HUES6 (cell line): ENCODE results near the gene SEMA6C.

Experiments used
- H3K27ac ChIP-seq: 2 replicates; pipeline ENCODE4 v1.7.0; 2013; ENCODE audit warnings: low read depth, mild to moderate bottlenecking, low read length, inconsistent platforms
- H3K27me3 ChIP-seq: 2 replicates; pipeline ENCODE4 v1.6.1; 2013; ENCODE audit warnings: low read length; ENCODE audit not compliant: control insufficient read depth, insufficient read depth
- H3K36me3 ChIP-seq: 2 replicates; pipeline ENCODE4 v1.6.1; 2013; ENCODE audit warnings: low read length; ENCODE audit not compliant: control insufficient read depth, insufficient read depth
- H3K4me1 ChIP-seq: 2 replicates; pipeline ENCODE4 v1.6.1; 2013; ENCODE audit warnings: low read length; ENCODE audit not compliant: control insufficient read depth, insufficient read depth
- H3K4me3 ChIP-seq: 2 replicates; pipeline ENCODE4 v1.5.1; 2013; ENCODE audit warnings: low read depth, low read length
- H3K9ac ChIP-seq: one replicate; pipeline ENCODE4 v1.6.1; 2013; ENCODE audit warnings: mild to moderate bottlenecking, low read length
- H3K9me3 ChIP-seq: 2 replicates; pipeline ENCODE4 v1.6.1; 2013; ENCODE audit warnings: low read depth, low read length; ENCODE audit not compliant: control insufficient read depth, insufficient read depth

SEMA6C gene

GRCh38 chr1:151158751-151159251 is 12.4 kb upstream of the SEMA6C start:
- Histone ChIP-seq H3K4me3 (no peak overlapping the region), H3K4me1 (no peaks in the 10 kb centered on the region), H3K9me3 (no peaks in the 10 kb centered on the region), H3K27me3 (no peaks in the 10 kb centered on the region), H3K27ac (no peak overlapping the region), H3K9ac (no peak overlapping the region), H3K36me3 (peaks cover 32% of the 10 kb centered on the region)

GRCh38 chr1:151158326-151158725 is 11.9 kb upstream of the SEMA6C start:
- no peaks in the 10 kb centered on the region for H3K9me3 ChIP-seq
- no peak overlapping the region for H3K9ac ChIP-seq
- H3K36me3 ChIP-seq, result peaks cover 32% of the 10 kb centered on the region
- H3K4me3 ChIP-seq, result no peak overlapping the region
- H3K27ac ChIP-seq, result no peak overlapping the region
- no peaks in the 10 kb centered on the region for H3K4me1 ChIP-seq
- no peaks in the 10 kb centered on the region for H3K27me3 ChIP-seq

DNA sequence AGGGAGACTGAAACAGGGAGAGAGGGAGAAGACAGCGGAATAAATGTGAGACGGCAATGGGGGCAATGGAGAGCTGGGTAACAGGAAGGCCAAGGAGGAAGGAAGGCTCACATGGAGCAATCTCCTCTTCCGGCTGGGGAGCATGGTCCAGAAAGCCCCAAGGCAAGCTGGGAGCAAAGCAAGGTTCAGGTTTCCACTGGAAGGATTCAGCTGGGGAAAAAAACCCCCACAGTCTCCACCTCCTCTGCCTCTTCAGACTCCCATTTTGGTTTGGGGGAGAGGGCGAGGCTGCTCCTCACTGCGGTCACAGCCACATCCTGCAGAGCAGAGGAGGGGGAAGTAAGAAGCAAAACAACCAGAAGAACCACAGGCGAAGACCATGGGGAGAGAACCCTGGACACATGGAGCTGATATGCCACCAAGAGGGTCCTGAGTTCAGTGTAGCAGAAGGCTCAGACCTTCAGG is 10.7 kb upstream of the SEMA6C start:
- H3K9ac ChIP-seq, result no peak overlapping the region
- H3K27ac ChIP-seq, result no peak overlapping the region
- no peaks in the 10 kb centered on the region for H3K4me1 ChIP-seq

DNA sequence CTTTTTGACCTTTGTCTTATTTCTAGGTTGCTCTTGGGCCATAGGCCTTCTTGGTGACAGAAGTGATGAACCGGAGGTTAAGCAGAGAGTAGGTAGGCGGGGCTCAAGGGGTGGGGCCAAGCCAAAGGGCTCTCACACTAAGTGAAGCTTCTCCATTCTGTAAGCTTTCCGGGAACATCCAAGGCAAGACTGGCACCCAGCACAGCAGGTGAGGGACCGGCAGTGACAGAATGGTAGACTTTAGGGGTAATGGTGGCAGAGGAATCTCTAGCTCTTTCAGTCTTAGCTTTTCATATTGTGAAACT is 10.0 kb upstream of the SEMA6C start, which contains the start of gene TNFAIP8L2:
TNFAIP8L2 (plus strand) TSS at position 135 of the 305 bp plus-strand sequence. CDS start 2,049 bp downstream, outside the sequence.
- Histone ChIP-seq H3K4me3 (no peak within 1 kb of the TSS), H3K4me1 (no peaks in the 10 kb centered on the region), H3K9ac (no peak within 1 kb of the TSS), H3K36me3 (peaks cover 28% of the 10 kb centered on the region), H3K9me3 (no peaks in the 10 kb centered on the region), H3K27ac (no peak within 1 kb of the TSS), H3K27me3 (no peaks in the 10 kb centered on the region)

More for the DNA sequence above, 10.7 kb upstream of the SEMA6C start:
- Histone ChIP-seq H3K27me3 (no peaks in the 10 kb centered on the region), H3K9me3 (no peaks in the 10 kb centered on the region), H3K36me3 (peaks cover 32% of the 10 kb centered on the region), H3K4me3 (no peak overlapping the region)

DNA sequence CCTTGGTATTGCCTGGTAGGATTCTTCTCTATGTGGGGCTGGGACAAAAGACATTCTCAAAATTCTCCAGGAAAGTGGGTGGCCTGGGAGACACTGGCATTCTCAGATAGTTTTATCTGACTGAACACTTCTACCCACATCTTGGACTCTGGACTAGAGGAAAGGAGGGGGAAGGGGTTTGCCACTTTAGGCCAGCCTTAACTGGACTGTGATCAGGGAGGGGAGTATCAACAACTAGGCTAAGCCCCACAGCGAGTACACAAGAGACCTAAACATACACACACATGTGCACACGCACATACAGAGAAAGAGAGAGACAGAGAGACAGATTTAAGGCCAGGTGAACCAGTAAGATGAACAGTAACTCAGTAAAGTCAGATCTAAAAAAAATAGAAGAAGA is 1.2 kb upstream of the SEMA6C start:
- Histone ChIP-seq H3K9ac (no peak overlapping the region), H3K4me1 (peaks cover 37% of the 10 kb centered on the region), H3K9me3 (no peaks in the 10 kb centered on the region), H3K27me3 (peaks cover 25% of the 10 kb centered on the region), H3K27ac (no peak overlapping the region), H3K4me3 (no peak overlapping the region), H3K36me3 (no peaks in the 10 kb centered on the region)

DNA sequence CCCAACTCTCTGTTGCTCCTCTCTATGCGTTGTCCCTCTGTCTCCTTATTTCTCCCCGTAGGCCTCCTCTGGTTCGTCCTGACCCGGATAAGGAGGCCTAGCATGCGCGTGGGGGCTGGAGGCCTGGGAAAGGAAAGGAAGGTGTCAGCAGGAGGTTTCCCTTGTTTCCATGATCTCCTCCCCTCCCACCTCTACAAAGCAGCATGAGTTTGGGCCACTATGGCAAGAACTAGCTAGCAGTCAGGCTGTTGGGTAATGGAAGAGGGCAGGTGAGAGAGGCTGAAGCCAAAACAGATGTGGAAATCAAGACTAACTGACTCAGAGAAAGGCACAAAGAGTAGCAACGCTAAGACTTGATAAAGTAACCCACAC is 687 bp upstream of the SEMA6C start:
- Histone ChIP-seq H3K4me3 (peak overlapping the region; percentile 73), H3K9me3 (no peaks in the 10 kb centered on the region), H3K4me1 (peaks cover 38% of the 10 kb centered on the region), H3K27ac (no peak overlapping the region), H3K27me3 (peaks cover 25% of the 10 kb centered on the region), H3K36me3 (no peaks in the 10 kb centered on the region), H3K9ac (peak overlapping the region; percentile 29)

GRCh38 chr1:151146072-151146411 is 389 bp downstream of the SEMA6C start:
- peak overlapping the region; percentile 73 for H3K4me3 ChIP-seq
- no peak overlapping the region for H3K27ac ChIP-seq
- H3K36me3 ChIP-seq, result no peaks in the 10 kb centered on the region
- H3K27me3 ChIP-seq, result peaks cover 25% of the 10 kb centered on the region
- H3K4me1 ChIP-seq, result peaks cover 38% of the 10 kb centered on the region
- no peaks in the 10 kb centered on the region for H3K9me3 ChIP-seq
- H3K9ac ChIP-seq, result peak overlapping the region; percentile 73

- H3K9ac ChIP-seq, result peak overlapping the region; percentile 73
- H3K27ac ChIP-seq, result no peak overlapping the region
- peaks cover 25% of the 10 kb centered on the region for H3K27me3 ChIP-seq
- H3K9me3 ChIP-seq, result no peaks in the 10 kb centered on the region
- H3K4me3 ChIP-seq, result peak overlapping the region; percentile 73
- no peaks in the 10 kb centered on the region for H3K36me3 ChIP-seq
- peaks cover 38% of the 10 kb centered on the region for H3K4me1 ChIP-seq
Measured at GRCh38 chr1:151145304-151146071, 943 bp downstream of the SEMA6C start.

DNA sequence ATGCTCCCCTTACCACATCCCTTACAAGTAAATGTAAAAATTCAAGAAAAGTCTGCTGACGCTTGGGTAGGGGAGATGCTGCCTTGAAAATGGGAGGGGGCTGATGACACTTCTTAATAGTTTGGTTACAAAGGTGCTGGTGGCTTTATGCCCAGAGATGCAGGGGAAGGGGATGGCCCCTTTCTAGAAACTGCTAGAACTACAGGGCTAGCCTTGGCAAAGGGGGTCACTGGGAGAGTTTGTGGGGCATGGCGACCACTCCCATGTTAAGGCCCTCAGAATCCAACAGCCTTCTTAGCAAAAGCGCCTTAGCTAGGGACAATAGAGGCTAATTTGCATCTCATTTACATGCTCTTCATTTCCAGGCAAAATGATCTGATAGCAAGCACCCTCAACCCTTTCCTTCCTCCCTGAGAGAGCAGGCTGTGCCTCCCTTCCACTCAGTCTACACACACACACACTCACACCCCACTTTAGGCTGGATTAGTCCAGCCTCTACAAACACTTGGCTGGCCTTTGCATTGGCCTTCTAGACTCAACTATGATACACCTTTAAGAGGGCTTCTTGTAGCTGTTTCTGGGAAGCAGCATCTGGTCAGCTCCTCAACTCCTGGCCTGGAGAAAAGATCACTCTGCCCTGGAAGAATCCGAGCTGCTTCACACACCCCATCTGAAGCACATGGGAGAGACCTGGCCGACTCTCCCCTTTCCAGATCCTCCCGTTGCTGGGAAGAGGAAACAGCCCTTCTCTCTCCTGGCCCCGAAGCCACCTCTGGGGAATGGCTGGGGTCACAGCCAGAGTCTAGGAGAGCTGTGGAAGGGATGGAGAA is 1.7 kb downstream of the SEMA6C start:
- H3K9me3 ChIP-seq, result no peaks in the 10 kb centered on the region
- H3K27me3 ChIP-seq, result peaks cover 25% of the 10 kb centered on the region
- peak overlapping the region; percentile 73 for H3K4me3 ChIP-seq
- no peak overlapping the region for H3K27ac ChIP-seq
- peaks cover 38% of the 10 kb centered on the region for H3K4me1 ChIP-seq
- H3K36me3 ChIP-seq, result 0 out of 2 replicates have a peak, but pooled peaks cover under 1% of the 10 kb centered on the region
- H3K9ac ChIP-seq, result peak overlapping the region; percentile 73

DNA sequence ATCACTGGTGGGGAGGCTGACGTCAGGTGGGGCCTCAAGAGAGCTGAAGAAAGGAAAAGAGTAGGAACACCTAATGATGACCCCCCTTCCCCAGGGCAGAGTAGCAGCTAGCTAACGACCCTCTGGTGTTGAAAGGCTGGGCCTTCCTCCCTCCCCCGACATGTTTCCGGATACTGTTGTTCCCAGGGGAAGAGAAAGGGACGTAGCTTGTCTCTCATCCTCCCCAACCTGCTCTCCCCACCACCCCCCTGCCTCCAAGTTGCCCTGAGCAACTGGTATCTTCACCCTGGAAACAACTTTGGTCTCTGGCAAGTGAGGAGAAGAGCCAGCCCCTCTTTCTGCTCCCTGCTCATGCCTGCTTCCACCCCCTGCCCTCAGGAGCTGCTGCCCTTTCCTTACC is 2.4 kb downstream of the SEMA6C start:
- peaks cover 7% of the 10 kb centered on the region; the same call in 1 of the 2 replicates for H3K36me3 ChIP-seq
- H3K4me1 ChIP-seq, result peaks cover 38% of the 10 kb centered on the region
- H3K9ac ChIP-seq, result no peak overlapping the region
- H3K27ac ChIP-seq, result no peak overlapping the region
- no peaks in the 10 kb centered on the region for H3K9me3 ChIP-seq
- peaks cover 25% of the 10 kb centered on the region for H3K27me3 ChIP-seq
- peak overlapping the region; percentile 73; the same call in 1 of the 2 replicates for H3K4me3 ChIP-seq

- Histone ChIP-seq H3K4me1 (peaks cover 38% of the 10 kb centered on the region), H3K36me3 (peaks cover 7% of the 10 kb centered on the region; the same call in 1 of the 2 replicates), H3K9ac (no peak overlapping the region), H3K27ac (no peak overlapping the region), H3K9me3 (no peaks in the 10 kb centered on the region), H3K27me3 (peaks cover 25% of the 10 kb centered on the region), H3K4me3 (no peak overlapping the region)
Measured at GRCh38 chr1:151143057-151143435, 3.4 kb downstream of the SEMA6C start.
